CD14-positive monocyte (primary cell): ENCODE data around the gene WDPCP. TPM values are rescaled to one million over a fixed set of nuclear protein-coding genes. Genes with fewer than 3 reads are reported as not detected.

Experiments
- DNase-seq, 3 donors: peaks; one replicate each; pipeline ENCODE4 v3.0.0-alpha.2; 2011 to 2022
- H2AFZ ChIP-seq: 2 replicates; pipeline ENCODE4 v1.6.0; 2012; ENCODE audit warnings: mild to moderate bottlenecking, low read depth, low read length, inconsistent platforms; ENCODE audit not compliant: insufficient read depth, poor library complexity, severe bottlenecking
- H3K27ac ChIP-seq, 2 donors: 1 replicate in 1 of 2; 2 replicates in 1 of 2; pipeline ENCODE4 v1.5.1; 2012 to 2013; ENCODE audit warnings: low read length in 2 of 2, control low read depth in 1 of 2, inconsistent platforms in 1 of 2, low read depth in 1 of 2, mild to moderate bottlenecking in 1 of 2
- H3K27me3 ChIP-seq, 2 donors: one replicate each; pipeline versions ENCODE4 v1.6.0 to v1.6.1; 2011 to 2013; ENCODE audit warnings: low read length in 2 of 2; ENCODE audit not compliant: control insufficient read depth in 2 of 2, insufficient read depth in 2 of 2
- H3K36me3 ChIP-seq, 2 donors: replicated peaks in 1 of 2; 1 replicate in 1 of 2; 2 replicates in 1 of 2; pipeline versions ENCODE4 v1.5.1 to v1.6.1; 2012 to 2013; ENCODE audit warnings: low read length in 2 of 2, control low read depth in 1 of 2, inconsistent platforms in 1 of 2, mild to moderate bottlenecking in 1 of 2; ENCODE audit not compliant: insufficient read depth in 2 of 2, control insufficient read depth in 1 of 2
- H3K4me1 ChIP-seq, 2 donors: 1 replicate in 1 of 2; 2 replicates in 1 of 2; pipeline versions ENCODE4 v1.5.1 to v1.6.1; 2012 to 2013; ENCODE audit warnings: low read length in 2 of 2, control low read depth in 1 of 2, inconsistent platforms in 1 of 2, mild to moderate bottlenecking in 1 of 2, moderate library complexity in 1 of 2; ENCODE audit not compliant: insufficient read depth in 2 of 2, control insufficient read depth in 1 of 2
- H3K4me2 ChIP-seq: replicated peaks from 2 replicates; pipeline ENCODE3; 2012; ENCODE audit warnings: low read length, moderate library complexity, mild to moderate bottlenecking; ENCODE audit not compliant: poor library complexity, severe bottlenecking; ENCODE audit errors: extremely low read depth
- H3K4me3 ChIP-seq, 3 experiments: fragments of 200-600 bp in 1 of 3; sonication (generic) in 1 of 3; replicated peaks in 1 of 3; 1 replicate in 2 of 3; 2 replicates in 1 of 3; pipeline ENCODE4 v1.5.1; 2011 to 2013; ENCODE audit warnings: low read length in 3 of 3, mild to moderate bottlenecking in 3 of 3, control low read depth in 2 of 3, low read depth in 2 of 3, inconsistent platforms in 1 of 3, moderate library complexity in 1 of 3
- H3K79me2 ChIP-seq: 2 replicates; pipeline ENCODE4 v1.6.0; 2012; ENCODE audit warnings: mild to moderate bottlenecking, control low read depth, inconsistent platforms, low read length, moderate library complexity; ENCODE audit not compliant: insufficient read depth
- H3K9ac ChIP-seq: 2 replicates; pipeline ENCODE4 v1.6.0; 2017; ENCODE audit warnings: low read length, mild to moderate bottlenecking; ENCODE audit not compliant: insufficient read depth, poor library complexity, severe bottlenecking
- H3K9me3 ChIP-seq, 2 donors: replicated peaks in 1 of 2; 1 replicate in 1 of 2; 2 replicates in 1 of 2; pipeline versions ENCODE4 v1.5.1 to v1.6.1; 2012 to 2013; ENCODE audit warnings: low read length in 2 of 2, control low read depth in 1 of 2; ENCODE audit not compliant: control insufficient read depth in 1 of 2, insufficient read depth in 1 of 2
- H4K20me1 ChIP-seq: 2 replicates; pipeline ENCODE4 v1.6.0; 2012; ENCODE audit warnings: mild to moderate bottlenecking, low read length, control low read depth, moderate library complexity; ENCODE audit not compliant: insufficient read depth
- H3K27ac Mint-ChIP-seq, 7 donors: one replicate each; pipeline ENCODE4 v1.8.0; 2020; ENCODE audit warnings: mild to moderate bottlenecking in 7 of 7, mixed read lengths in 7 of 7, moderate library complexity in 6 of 7, inconsistent platforms in 2 of 7
- H3K27me3 Mint-ChIP-seq, 3 donors: one replicate each; pipeline ENCODE4 v1.8.0; 2021 to 2022; ENCODE audit warnings: low read depth in 3 of 3, mild to moderate bottlenecking in 3 of 3, mixed read lengths in 3 of 3, moderate library complexity in 3 of 3, inconsistent platforms in 1 of 3
- H3K36me3 Mint-ChIP-seq, 2 donors: one replicate each; pipeline ENCODE4 v1.8.0; 2020; ENCODE audit warnings: mixed read lengths in 2 of 2, inconsistent platforms in 1 of 2, mild to moderate bottlenecking in 1 of 2
- H3K4me1 Mint-ChIP-seq: one replicate; pipeline ENCODE4 v1.8.0; 2020; ENCODE audit warnings: mild to moderate bottlenecking, mixed read lengths
- H3K4me3 Mint-ChIP-seq, 2 donors: one replicate each; pipeline ENCODE4 v1.8.0; 2020; ENCODE audit warnings: mild to moderate bottlenecking in 2 of 2, mixed read lengths in 2 of 2, moderate library complexity in 1 of 2
- H3K9me3 Mint-ChIP-seq, 7 donors: one replicate each; pipeline ENCODE4 v1.8.0; 2020 to 2022; ENCODE audit warnings: mixed read lengths in 7 of 7, mild to moderate bottlenecking in 6 of 7, moderate library complexity in 6 of 7, inconsistent platforms in 2 of 7
- WGBS: methylation state at CpG from one replicate; pipeline ENCODE4 v1.1.5; 2013; ENCODE audit warnings: missing lambda C conversion rate; ENCODE audit not compliant: insufficient coverage; 5-methylcytosine and 5-hydroxymethylcytosine counted together
- intact Hi-C, 2 donors: fragments of 100-400 bp; cut with micrococcal nuclease; formaldehyde crosslinking; loops; one replicate each; pipeline versions ENCODE4 v1.15.0 to v1.15.1; 2023
- polyA plus RNA-seq, 3 donors: library from polyadenylated mRNA; depleted of rRNA in 1 of 3; unstranded in 2 of 3; stranded (reverse) in 1 of 3; fragments of 300-500 nt in 2 of 3; fragments of >200 nt in 1 of 3; fragmentation: Illumina TruSeq in 2 of 3; gene quantifications; 1 replicate in 2 of 3; 2 replicates in 1 of 3; pipeline ENCODE4 v1.2.3, GENCODE V29; 2012 to 2021
- TF ChIP-seq, protein P1 (sequence below): fragments of 200-600 bp; IDR thresholded peaks from one replicate; pipeline ENCODE4 v1.8.0; 2022; ENCODE audit warnings: antibody characterized with exemption, mild to moderate bottlenecking

Gene WDPCP
- polyA plus RNA-seq, 3 donors, result 3.3 to 5.2 (median 3.7) TPM

DNA sequence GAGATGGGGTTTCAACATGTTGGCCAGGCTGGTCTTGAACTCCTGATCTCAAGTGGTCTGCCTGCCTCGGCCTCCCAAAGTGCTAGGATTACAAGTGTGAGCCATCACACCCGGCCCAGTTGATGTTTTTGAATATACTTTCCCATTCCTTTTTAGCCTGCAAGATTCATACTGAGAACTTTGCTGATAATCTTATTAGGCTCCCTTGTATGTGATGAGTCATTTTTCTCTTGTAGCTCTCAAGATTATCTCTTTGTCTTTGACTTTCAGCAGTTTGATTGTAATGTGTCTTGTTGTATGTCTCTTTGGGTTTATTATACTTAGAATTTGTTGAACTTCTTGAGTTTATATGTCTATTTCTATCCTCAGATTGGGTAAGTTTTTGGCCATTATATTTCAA lies 456.3 kb downstream of the WDPCP start:
- intact Hi-C loops, result no loop called here
- no peak overlapping the region for H3K27ac Mint-ChIP-seq
- Histone ChIP-seq H3K36me3 (no peaks in the 10 kb centered on the region), H3K9me3 (peaks cover 17 to 19% of the 10 kb centered on the region in 2 donors), H4K20me1 (no peaks in the 10 kb centered on the region), H3K4me3 (no peak overlapping the region), H2AFZ (no peak overlapping the region), H3K4me2 (no peak overlapping the region), H3K79me2 (no peaks in the 10 kb centered on the region), H3K27me3 (no peaks in the 10 kb centered on the region), H3K4me1 (no peaks in the 10 kb centered on the region), H3K9ac (no peak overlapping the region), H3K27ac (no peak overlapping the region)
- TF ChIP-seq, protein P1, sequence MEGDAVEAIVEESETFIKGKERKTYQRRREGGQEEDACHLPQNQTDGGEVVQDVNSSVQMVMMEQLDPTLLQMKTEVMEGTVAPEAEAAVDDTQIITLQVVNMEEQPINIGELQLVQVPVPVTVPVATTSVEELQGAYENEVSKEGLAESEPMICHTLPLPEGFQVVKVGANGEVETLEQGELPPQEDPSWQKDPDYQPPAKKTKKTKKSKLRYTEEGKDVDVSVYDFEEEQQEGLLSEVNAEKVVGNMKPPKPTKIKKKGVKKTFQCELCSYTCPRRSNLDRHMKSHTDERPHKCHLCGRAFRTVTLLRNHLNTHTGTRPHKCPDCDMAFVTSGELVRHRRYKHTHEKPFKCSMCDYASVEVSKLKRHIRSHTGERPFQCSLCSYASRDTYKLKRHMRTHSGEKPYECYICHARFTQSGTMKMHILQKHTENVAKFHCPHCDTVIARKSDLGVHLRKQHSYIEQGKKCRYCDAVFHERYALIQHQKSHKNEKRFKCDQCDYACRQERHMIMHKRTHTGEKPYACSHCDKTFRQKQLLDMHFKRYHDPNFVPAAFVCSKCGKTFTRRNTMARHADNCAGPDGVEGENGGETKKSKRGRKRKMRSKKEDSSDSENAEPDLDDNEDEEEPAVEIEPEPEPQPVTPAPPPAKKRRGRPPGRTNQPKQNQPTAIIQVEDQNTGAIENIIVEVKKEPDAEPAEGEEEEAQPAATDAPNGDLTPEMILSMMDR, result no peak
- peaks cover 2% of the 10 kb centered on the region for H3K4me1 Mint-ChIP-seq
- peaks cover 0 to 3% (median 0%) of the 10 kb centered on the region in 3 donors for H3K27me3 Mint-ChIP-seq
- H3K9me3 Mint-ChIP-seq, result peaks cover 11 to 35% (median 22%) of the 10 kb centered on the region in 7 donors
- no CpG with 5 or more reads among the region's 2 CpGs for WGBS
- no peaks in the 10 kb centered on the region for H3K36me3 Mint-ChIP-seq
- no peak overlapping the region for H3K4me3 Mint-ChIP-seq
- DNase-seq, result no peak

DNA sequence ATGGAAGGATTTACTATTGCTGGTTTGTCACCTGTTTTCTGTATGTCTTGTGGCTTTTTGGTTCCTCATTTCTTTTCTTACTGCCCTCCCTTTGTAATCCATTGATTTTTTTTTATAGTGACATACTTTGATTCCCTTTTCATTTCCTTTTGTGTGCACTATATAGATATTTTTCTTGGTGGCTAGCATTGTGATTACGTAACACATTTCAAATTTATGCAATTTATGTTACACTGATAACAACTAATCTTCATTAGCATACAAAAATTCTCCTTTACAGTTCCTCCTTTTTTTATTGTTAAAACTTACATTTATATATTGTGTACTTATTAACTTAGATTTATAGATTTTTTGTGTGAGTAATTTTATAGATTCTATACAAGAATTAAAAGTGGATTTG lies 457.1 kb downstream of the WDPCP start:
- H3K4me3 Mint-ChIP-seq, result no peak overlapping the region
- peaks cover 7 to 35% (median 22%) of the 10 kb centered on the region in 7 donors for H3K9me3 Mint-ChIP-seq

More for the DNA sequence above, 457.1 kb downstream of the WDPCP start:
- Histone ChIP-seq H4K20me1 (no peaks in the 10 kb centered on the region), H3K27ac (no peak overlapping the region), H3K9ac (no peak overlapping the region), H3K27me3 (no peaks in the 10 kb centered on the region), H3K4me1 (no peaks in the 10 kb centered on the region), H3K9me3 (peaks cover 13 to 19% of the 10 kb centered on the region in 2 donors), H3K4me3 (no peak overlapping the region), H3K79me2 (no peaks in the 10 kb centered on the region), H2AFZ (no peak overlapping the region), H3K36me3 (no peaks in the 10 kb centered on the region), H3K4me2 (no peak overlapping the region)
- intact Hi-C loops, result no loop called here
- WGBS, result no CpG with 5 or more reads among the region's 1 CpG
- peaks cover 2% of the 10 kb centered on the region for H3K4me1 Mint-ChIP-seq
- no peaks in the 10 kb centered on the region for H3K36me3 Mint-ChIP-seq
- TF ChIP-seq, protein P1, result no peak
- peaks cover 0 to 3% (median 0%) of the 10 kb centered on the region in 3 donors for H3K27me3 Mint-ChIP-seq
- no peak for DNase-seq
- H3K27ac Mint-ChIP-seq, result no peak overlapping the region
